SK-N-SH (cell line): Measurements from ENCODE around the gene GRB2. TPM values are rescaled to one million over a fixed set of nuclear protein-coding genes. Genes with fewer than 3 reads are reported as not detected.

Experiments
- CTCF ChIA-PET: fragments of 300-600, 350-600 bp; formaldehyde crosslinking; extraction: SDS; loops from one replicate; lab custom pipeline; 2021; lab: Yijun Ruan, JAX
- POLR2A ChIA-PET: fragments of 350-600 bp; sonication (Branson Sonifier 250); formaldehyde crosslinking; extraction: SDS; loops from one replicate; lab custom pipeline; 2020; ENCODE audit warnings: antibody characterized with exemption, inconsistent platforms; lab: Yijun Ruan, JAX
- DNase-seq: peaks from one replicate; pipeline ENCODE4 v3.0.0; 2012
- H2AFZ ChIP-seq: fragments of 200-600 bp; sonication (generic); 2 replicates; pipeline ENCODE4 v1.8.1; 2016; ENCODE audit warnings: antibody characterized with exemption, mild to moderate bottlenecking, low read depth
- H3F3A ChIP-seq: fragments of 200-600 bp; sonication (generic); replicated peaks from 2 replicates; pipeline ENCODE3; 2016; ENCODE audit warnings: antibody characterized with exemption, mild to moderate bottlenecking; ENCODE audit not compliant: insufficient read depth
- H3K27ac ChIP-seq, 2 experiments: fragments of 200-500 bp in 1 of 2; fragments of 200-600 bp in 1 of 2; sonication (Bioruptor generic) in 1 of 2; sonication (generic), shearing (Covaris generic) in 1 of 2; 2 replicates each; pipeline versions ENCODE4 v1.5.1 to v1.6.1; 2014 to 2016; ENCODE audit warnings: low read depth in 2 of 2, inconsistent platforms in 1 of 2, low read length in 1 of 2, mild to moderate bottlenecking in 1 of 2, mixed read lengths in 1 of 2
- H3K27me3 ChIP-seq: fragments of 200-600 bp; sonication (generic), shearing (Covaris generic); 2 replicates; pipeline ENCODE4 v1.6.1; 2016; ENCODE audit warnings: mixed run types; ENCODE audit not compliant: insufficient read depth
- H3K36me3 ChIP-seq, 2 experiments: fragments of 200-500 bp in 1 of 2; fragments of 200-600 bp in 1 of 2; sonication (Bioruptor generic) in 1 of 2; sonication (generic) in 1 of 2; replicated peaks in 1 of 2; 2 replicates each; pipeline versions ENCODE3 to v1.5.1; 2014 to 2016; ENCODE audit warnings: low read length in 1 of 2, mild to moderate bottlenecking in 1 of 2; ENCODE audit not compliant: insufficient read depth in 2 of 2, control insufficient read depth in 1 of 2
- H3K4me1 ChIP-seq, 2 experiments: fragments of 200-500 bp in 1 of 2; fragments of 200-600 bp in 1 of 2; sonication (Bioruptor generic) in 1 of 2; sonication (generic), shearing (Covaris generic) in 1 of 2; 2 replicates each; pipeline versions ENCODE4 v1.5.1 to v1.6.1; 2014 to 2016; ENCODE audit warnings: low read depth in 1 of 2, low read length in 1 of 2, mixed run types in 1 of 2; ENCODE audit not compliant: insufficient read depth in 2 of 2, control insufficient read depth in 1 of 2
- H3K4me2 ChIP-seq: fragments of 200-600 bp; sonication (generic), shearing (Covaris generic); 2 replicates; pipeline ENCODE4 v1.6.1; 2017; ENCODE audit warnings: mixed run types
- H3K4me3 ChIP-seq, 2 experiments: fragments of 200-500 bp in 1 of 2; fragments of 200-600 bp in 1 of 2; sonication (Bioruptor generic) in 1 of 2; sonication (generic), shearing (Covaris generic) in 1 of 2; 2 replicates each; pipeline versions ENCODE4 v1.5.1 to v1.8.1; 2014 to 2016; ENCODE audit warnings: low read depth in 2 of 2, inconsistent platforms in 1 of 2, low read length in 1 of 2, mild to moderate bottlenecking in 1 of 2, mixed read lengths in 1 of 2, moderate library complexity in 1 of 2
- H3K79me2 ChIP-seq: fragments of 200-600 bp; sonication (generic); 2 replicates; pipeline ENCODE4 v1.8.1; 2017; ENCODE audit warnings: mild to moderate bottlenecking; ENCODE audit not compliant: insufficient read depth
- H3K9ac ChIP-seq: fragments of 200-600 bp; sonication (generic); 2 replicates; pipeline ENCODE4 v1.6.1; 2017; ENCODE audit warnings: mixed run types
- H3K9me2 ChIP-seq: fragments of 200-600 bp; sonication (generic); 2 replicates; pipeline ENCODE4 v1.6.1; 2017; ENCODE audit warnings: mixed run types
- H3K9me3 ChIP-seq: fragments of 200-600 bp; sonication (generic); 2 replicates; pipeline ENCODE4 v1.6.1; 2017; ENCODE audit warnings: mixed run types, mild to moderate bottlenecking, moderate library complexity
- H4K20me1 ChIP-seq: fragments of 200-600 bp; sonication (generic); 2 replicates; pipeline ENCODE4 v1.6.1; 2017; ENCODE audit warnings: mild to moderate bottlenecking, mixed run types; ENCODE audit not compliant: insufficient read depth
- CHD2 ChIP-seq: fragments of 150-350 bp; IDR thresholded peaks from 2 replicates; pipeline ENCODE4 v1.6.1; 2018; ENCODE audit warnings: low read length; ENCODE audit not compliant: partially characterized antibody
- CTCF ChIP-seq: fragments of 200-600 bp; sonication (generic); IDR thresholded peaks from 2 replicates; pipeline ENCODE4 v1.6.1; 2017; ENCODE audit warnings: antibody characterized with exemption, mild to moderate bottlenecking, moderate library complexity
- ELF1 ChIP-seq: IDR thresholded peaks from 2 replicates; pipeline ENCODE4 v1.4.0; 2012
- EZH2phosphoT487 ChIP-seq: fragments of 200-600 bp; sonication (generic); IDR thresholded peaks from 2 replicates; pipeline ENCODE4 v1.6.1; 2017; ENCODE audit warnings: low read depth, mixed run types, mild to moderate bottlenecking, antibody characterized with exemption, moderate library complexity, borderline replicate concordance
- FOSL2 ChIP-seq: IDR thresholded peaks from 2 replicates; pipeline ENCODE4 v1.4.0; 2012; ENCODE audit warnings: low read depth, mild to moderate bottlenecking, moderate library complexity, borderline replicate concordance
- FOXJ3 ChIP-seq: sonication (generic); formaldehyde crosslinking; IDR thresholded peaks from 2 replicates; pipeline ENCODE4 v1.5.1; 2020; ENCODE audit warnings: mild to moderate bottlenecking, missing genetic modification reagents
- NRF1 ChIP-seq: IDR thresholded peaks from 2 replicates; pipeline ENCODE4 v1.6.1; 2012; ENCODE audit warnings: low read depth, mild to moderate bottlenecking, low read length
- POLR2AphosphoS5 ChIP-seq: IDR thresholded peaks from 2 replicates; pipeline ENCODE4 v1.6.1; 2012; ENCODE audit warnings: low read depth, low read length
- RAD21 ChIP-seq: IDR thresholded peaks from 2 replicates; pipeline ENCODE4 v1.6.1; 2012; ENCODE audit warnings: mild to moderate bottlenecking, low read length
- RCOR1 ChIP-seq: fragments of 150-350 bp; IDR thresholded peaks from 2 replicates; pipeline ENCODE4 v1.6.1; 2017; ENCODE audit warnings: antibody characterized with exemption, low read length
- REST ChIP-seq: IDR thresholded peaks from 2 replicates; pipeline ENCODE4 v1.6.1; 2012; ENCODE audit warnings: mild to moderate bottlenecking, low read depth, low read length, moderate library complexity
- SIN3A ChIP-seq: IDR thresholded peaks from 2 replicates; pipeline ENCODE4 v1.6.1; 2012; ENCODE audit warnings: low read depth, mild to moderate bottlenecking, low read length, moderate library complexity, borderline replicate concordance
- TAF1 ChIP-seq: IDR thresholded peaks from 2 replicates; pipeline ENCODE4 v1.6.1; 2012; ENCODE audit warnings: low read depth, mild to moderate bottlenecking, low read length, moderate library complexity, borderline replicate concordance
- TCF12 ChIP-seq: IDR thresholded peaks from 2 replicates; pipeline ENCODE4 v1.4.0; 2012
- TEAD4 ChIP-seq: IDR thresholded peaks from 2 replicates; pipeline ENCODE4 v1.4.0; 2012; ENCODE audit warnings: mild to moderate bottlenecking, borderline replicate concordance; ENCODE audit not compliant: insufficient read depth
- USF1 ChIP-seq: IDR thresholded peaks from 2 replicates; pipeline ENCODE4 v1.4.0; 2012; ENCODE audit warnings: low read depth, borderline replicate concordance
- USF2 ChIP-seq: fragments of 150-350 bp; IDR thresholded peaks from 2 replicates; pipeline ENCODE4 v1.6.1; 2017; ENCODE audit warnings: antibody characterized with exemption, low read length, low read depth, borderline replicate concordance
- WGBS: methylation state at CpG from one replicate; pipeline ENCODE4 v1.1.6; 2017; ENCODE audit warnings: low lambda C conversion rate; 5-methylcytosine and 5-hydroxymethylcytosine counted together
- polyA plus RNA-seq, 3 experiments: library from polyadenylated mRNA; depleted of rRNA; stranded (reverse); fragments of >200 nt; gene quantifications; 2 replicates each; pipeline ENCODE4 v1.2.3, GENCODE V29; 2012

GRB2 gene
- polyA plus RNA-seq, 1 of the 3 experiments (the other 2 are of a cell fraction), result 89.6 TPM

- TF ChIP-seq REST (0 out of 2 replicates have a peak, but pooled peaks have one; percentile 45), FOXJ3 (CRISPR knock-in tag) (no peak), CHD2 (peak; percentile 32), FOSL2 (no peak), USF2 (no peak), SIN3A (0 out of 2 replicates have a peak, but pooled peaks have one; percentile 67), EZH2phosphoT487 (no peak), RAD21 (peak; percentile 71), NRF1 (peak; percentile 53), TCF12 (no peak), CTCF (peak; percentile 59)
Measured at GRCh38 chr17:75270218-75270965, 135.1 kb downstream of the GRB2 start (continued).

GRCh38 chr17:75269844-75270217, 135.6 kb downstream of the GRB2 start:
- H3K4me1 ChIP-seq, result peaks cover 24 to 44% of the 10 kb centered on the region in 2 experiments; a peak in 3 of 4 replicates
- no peaks in the 10 kb centered on the region for H3K9me3 ChIP-seq
- WGBS, result 28% methylated on average over 6 of the region's 6 CpGs
- no peak for DNase-seq
- H4K20me1 ChIP-seq, result no peaks in the 10 kb centered on the region
- peak overlapping the region; percentile 74 to 97; a peak in 3 of 4 replicates for H3K27ac ChIP-seq
- H2AFZ ChIP-seq, result peak overlapping the region; percentile 100; the same call in 1 of the 2 replicates
- peak overlapping the region; percentile 74 to 82 for H3K4me3 ChIP-seq
- peaks cover 16 to 20% of the 10 kb centered on the region in 2 experiments for H3K36me3 ChIP-seq
- no peaks in the 10 kb centered on the region for H3K9me2 ChIP-seq
- POLR2A ChIA-PET, result interaction anchor here (0.9 to 5.3 kb wide), 10 partner anchors 8 to 259 kb away, joined by 3 to 67 read pairs (median 7); partner anchors contain the start of genes GGA3, GRB2, MRPS7 and NUP85
- peak overlapping the region; percentile 95 for H3K4me2 ChIP-seq
- H3K79me2 ChIP-seq, result peaks cover 9% of the 10 kb centered on the region
- CTCF ChIA-PET, result interaction anchor here (0.9 to 6.8 kb wide), 27 partner anchors 9 to 350 kb away, joined by 3 to 102 read pairs (median 10); partner anchors contain the start of genes GGA3, GRB2, MRPS7 and NT5C
- no peaks in the 10 kb centered on the region for H3K27me3 ChIP-seq
- peaks cover 6% of the 10 kb centered on the region for H3F3A ChIP-seq
- peak overlapping the region; percentile 85 for H3K9ac ChIP-seq
- TF ChIP-seq TAF1 (no peak), POLR2AphosphoS5 (no peak), TEAD4 (no peak), REST (no peak), USF2 (no peak), USF1 (no peak), ELF1 (no peak), RCOR1 (no peak)
